ENCODE measurements around the gene LRP2. TPM values are rescaled to one million over a fixed set of nuclear protein-coding genes. Genes with fewer than 3 reads are reported as not detected.

LRP2 gene
- total RNA-seq, 1 donor from 2014 or later, result 1.00 TPM

DNA sequence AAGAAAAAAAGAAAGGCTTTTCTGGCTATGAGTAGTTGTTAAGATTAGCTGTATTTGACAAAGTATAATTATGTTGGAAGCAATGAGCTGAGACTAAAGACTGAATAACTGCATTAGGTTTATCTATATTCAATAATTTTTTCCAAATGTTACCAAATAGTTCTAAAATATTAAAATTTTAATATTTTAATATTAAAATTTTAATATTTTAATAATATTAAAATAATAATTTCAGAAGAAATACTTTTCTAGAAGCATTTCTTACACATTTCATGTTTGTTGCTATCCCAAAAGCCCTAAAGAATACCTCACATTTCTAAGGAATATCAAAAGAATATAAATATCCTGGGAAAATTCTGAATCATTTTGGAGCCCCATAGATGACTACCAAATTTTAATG is 74.7 kb downstream of the LRP2 start:
- Histone ChIP-seq H3K79me2 (ENCODE audit: insufficient read depth, low read length) (no peaks in the 10 kb centered on the region), H3K27me3 (ENCODE audit: insufficient read depth, low read length) (no peaks in the 10 kb centered on the region), H3K9me3 (ENCODE audit: insufficient read depth, low read depth, low read length) (no peaks in the 10 kb centered on the region), H4K20me1 (ENCODE audit: insufficient read depth, low read length) (no peaks in the 10 kb centered on the region), H3K27ac (ENCODE audit: low read depth, low read length) (no peak overlapping the region), H3K4me2 (ENCODE audit: low read length) (no peak overlapping the region), H3K36me3 (ENCODE audit: insufficient read depth, low read length) (no peaks in the 10 kb centered on the region), H3K9ac (ENCODE audit: low read length) (no peak overlapping the region), H2AFZ (ENCODE audit: low read depth, low read length) (no peak overlapping the region), H3K4me3 (ENCODE audit: insufficient read depth, low read depth, low read length) (no peak overlapping the region), H3K4me1 (ENCODE audit: insufficient read depth, low read length) (no peaks in the 10 kb centered on the region)
- Mint-ChIP-seq H3K4me3 (ENCODE audit: unreplicated experiment) (no peak overlapping the region), H3K4me1 (ENCODE audit: low read depth, unreplicated experiment) (peaks cover 12% of the 10 kb centered on the region), H3K36me3 (ENCODE audit: low read depth, unreplicated experiment) (no peaks in the 10 kb centered on the region), H3K9me3 (ENCODE audit: unreplicated experiment) (no peaks in the 10 kb centered on the region), H3K27ac (ENCODE audit: unreplicated experiment) (no peak overlapping the region), H3K27me3 (ENCODE audit: low read depth, unreplicated experiment) (no peaks in the 10 kb centered on the region)
- FAIRE-seq (no peak), DNase-seq (ENCODE audit: low read depth) (no peak)
- no peak for TF ChIP-seq EZH2 (IDR thresholded peaks at IDR 0.05; ENCODE audit: insufficient read depth, low read length)
- TF ChIP-seq, protein P1, sequence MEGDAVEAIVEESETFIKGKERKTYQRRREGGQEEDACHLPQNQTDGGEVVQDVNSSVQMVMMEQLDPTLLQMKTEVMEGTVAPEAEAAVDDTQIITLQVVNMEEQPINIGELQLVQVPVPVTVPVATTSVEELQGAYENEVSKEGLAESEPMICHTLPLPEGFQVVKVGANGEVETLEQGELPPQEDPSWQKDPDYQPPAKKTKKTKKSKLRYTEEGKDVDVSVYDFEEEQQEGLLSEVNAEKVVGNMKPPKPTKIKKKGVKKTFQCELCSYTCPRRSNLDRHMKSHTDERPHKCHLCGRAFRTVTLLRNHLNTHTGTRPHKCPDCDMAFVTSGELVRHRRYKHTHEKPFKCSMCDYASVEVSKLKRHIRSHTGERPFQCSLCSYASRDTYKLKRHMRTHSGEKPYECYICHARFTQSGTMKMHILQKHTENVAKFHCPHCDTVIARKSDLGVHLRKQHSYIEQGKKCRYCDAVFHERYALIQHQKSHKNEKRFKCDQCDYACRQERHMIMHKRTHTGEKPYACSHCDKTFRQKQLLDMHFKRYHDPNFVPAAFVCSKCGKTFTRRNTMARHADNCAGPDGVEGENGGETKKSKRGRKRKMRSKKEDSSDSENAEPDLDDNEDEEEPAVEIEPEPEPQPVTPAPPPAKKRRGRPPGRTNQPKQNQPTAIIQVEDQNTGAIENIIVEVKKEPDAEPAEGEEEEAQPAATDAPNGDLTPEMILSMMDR (IDR thresholded peaks at IDR 0.05; ENCODE audit: insufficient read depth, low read depth, low read length), result no peak

DNA sequence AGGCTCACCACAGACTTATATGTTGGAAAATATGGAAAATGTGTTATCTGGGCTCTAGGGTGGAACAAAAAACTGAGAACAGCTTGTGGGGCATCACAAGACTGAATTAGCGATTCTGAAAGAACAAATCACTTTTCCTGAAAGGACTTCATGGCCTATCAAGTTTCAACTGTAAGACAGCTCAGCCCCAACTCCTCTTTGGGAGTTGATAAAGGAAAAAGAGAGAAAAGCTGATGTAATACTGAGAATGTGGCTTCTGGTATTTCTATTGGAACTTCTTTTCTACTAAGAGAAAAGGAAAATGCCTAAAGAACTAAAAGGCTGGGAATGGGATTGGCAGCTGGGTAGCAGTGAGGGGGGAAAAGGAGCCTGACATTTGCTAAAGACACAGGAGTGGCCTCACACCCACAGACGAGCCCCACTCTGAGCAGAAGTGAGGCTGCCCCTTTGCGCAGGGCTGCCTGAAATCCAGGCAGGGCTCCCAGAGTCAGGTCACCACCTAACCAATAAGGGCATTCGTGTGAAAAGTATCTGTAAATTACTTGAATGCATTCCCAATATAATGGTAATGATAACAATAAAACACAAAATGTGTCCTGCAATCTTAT is 75.6 kb downstream of the LRP2 start:
- no peak overlapping the region for H3K9ac ChIP-seq (ENCODE audit: low read length)
- no peak overlapping the region for H3K4me3 Mint-ChIP-seq (ENCODE audit: unreplicated experiment)
- H3K27me3 Mint-ChIP-seq (ENCODE audit: low read depth, unreplicated experiment), result no peaks in the 10 kb centered on the region
- H3K4me1 Mint-ChIP-seq (ENCODE audit: low read depth, unreplicated experiment), result peaks cover 12% of the 10 kb centered on the region
- no peak overlapping the region for H3K27ac ChIP-seq (ENCODE audit: low read depth, low read length)
- H3K36me3 Mint-ChIP-seq (ENCODE audit: low read depth, unreplicated experiment), result no peaks in the 10 kb centered on the region
- FAIRE-seq (no peak), DNase-seq (ENCODE audit: low read depth) (no peak)
- no peak overlapping the region for H3K4me2 ChIP-seq (ENCODE audit: low read length)
- H3K36me3 ChIP-seq (ENCODE audit: insufficient read depth, low read length), result no peaks in the 10 kb centered on the region
- H3K4me3 ChIP-seq (ENCODE audit: insufficient read depth, low read depth, low read length), result no peak overlapping the region
- H2AFZ ChIP-seq (ENCODE audit: low read depth, low read length), result no peak overlapping the region
- H3K79me2 ChIP-seq (ENCODE audit: insufficient read depth, low read length), result no peaks in the 10 kb centered on the region
- H3K27ac Mint-ChIP-seq (ENCODE audit: unreplicated experiment), result no peak overlapping the region
- TF ChIP-seq EZH2 (IDR thresholded peaks at IDR 0.05; ENCODE audit: insufficient read depth, low read length), result no peak
- TF ChIP-seq, protein P1 (IDR thresholded peaks at IDR 0.05; ENCODE audit: insufficient read depth, low read depth, low read length), result no peak
- H3K27me3 ChIP-seq (ENCODE audit: insufficient read depth, low read length), result no peaks in the 10 kb centered on the region
- no peaks in the 10 kb centered on the region for H4K20me1 ChIP-seq (ENCODE audit: insufficient read depth, low read length)
- H3K9me3 Mint-ChIP-seq (ENCODE audit: unreplicated experiment), result no peaks in the 10 kb centered on the region
- H3K9me3 ChIP-seq (ENCODE audit: insufficient read depth, low read depth, low read length), result no peaks in the 10 kb centered on the region
- no peaks in the 10 kb centered on the region for H3K4me1 ChIP-seq (ENCODE audit: insufficient read depth, low read length)

DNA sequence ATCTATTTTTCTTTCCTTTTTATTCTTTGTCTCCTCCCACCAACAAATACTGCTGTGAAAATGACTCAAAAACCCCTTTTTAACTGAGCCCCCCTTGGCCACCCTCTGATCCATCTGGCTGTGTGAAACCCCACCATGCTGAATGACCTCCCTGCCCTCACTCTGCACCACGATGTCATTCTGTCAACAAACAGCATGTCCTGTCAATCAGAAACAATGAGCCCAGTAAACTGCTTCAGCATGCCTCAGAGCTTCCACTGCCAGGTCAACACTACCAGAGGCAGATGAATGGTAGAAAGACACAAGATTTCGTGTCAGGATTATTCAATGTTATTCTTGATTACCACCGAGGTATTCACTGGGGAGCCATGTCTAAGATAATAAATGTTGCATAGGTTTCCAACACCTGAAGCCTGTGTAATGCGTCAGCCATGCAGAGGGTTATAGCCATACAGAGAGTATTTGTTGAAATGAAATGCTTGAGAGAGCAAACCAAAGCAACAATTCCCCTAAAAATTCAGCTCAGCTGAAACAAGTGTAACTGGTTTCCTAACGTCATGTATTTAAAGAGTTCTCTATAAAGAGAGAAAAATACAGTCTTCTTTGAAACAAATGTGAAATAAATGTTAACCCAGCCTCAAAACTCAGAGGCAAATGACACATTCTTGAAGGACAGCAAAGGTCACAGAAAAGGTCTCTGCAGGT is 76.7 kb downstream of the LRP2 start:
- no peak overlapping the region for H3K27ac Mint-ChIP-seq (ENCODE audit: unreplicated experiment)
- no peak overlapping the region for H3K4me3 Mint-ChIP-seq (ENCODE audit: unreplicated experiment)
- DNase-seq (ENCODE audit: low read depth), result no peak

More for the DNA sequence above, 76.7 kb downstream of the LRP2 start:
- Mint-ChIP-seq H3K27me3 (ENCODE audit: low read depth, unreplicated experiment) (no peaks in the 10 kb centered on the region), H3K9me3 (ENCODE audit: unreplicated experiment) (no peaks in the 10 kb centered on the region), H3K36me3 (ENCODE audit: low read depth, unreplicated experiment) (no peaks in the 10 kb centered on the region), H3K4me1 (ENCODE audit: low read depth, unreplicated experiment) (peaks cover 8% of the 10 kb centered on the region)
- no peaks in the 10 kb centered on the region for H3K36me3 ChIP-seq (ENCODE audit: insufficient read depth, low read length)
- H3K27me3 ChIP-seq (ENCODE audit: insufficient read depth, low read length), result no peaks in the 10 kb centered on the region
- H3K79me2 ChIP-seq (ENCODE audit: insufficient read depth, low read length), result no peaks in the 10 kb centered on the region
- no peak overlapping the region for H3K4me2 ChIP-seq (ENCODE audit: low read length)
- FAIRE-seq, result no peak
- no peaks in the 10 kb centered on the region for H3K4me1 ChIP-seq (ENCODE audit: insufficient read depth, low read length)
- H2AFZ ChIP-seq (ENCODE audit: low read depth, low read length), result no peak overlapping the region
- TF ChIP-seq EZH2 (IDR thresholded peaks at IDR 0.05; ENCODE audit: insufficient read depth, low read length), result no peak
- TF ChIP-seq, protein P1 (IDR thresholded peaks at IDR 0.05; ENCODE audit: insufficient read depth, low read depth, low read length), result no peak
- no peaks in the 10 kb centered on the region for H4K20me1 ChIP-seq (ENCODE audit: insufficient read depth, low read length)
- H3K9ac ChIP-seq (ENCODE audit: low read length), result no peak overlapping the region
- H3K4me3 ChIP-seq (ENCODE audit: insufficient read depth, low read depth, low read length), result no peak overlapping the region
- no peaks in the 10 kb centered on the region for H3K9me3 ChIP-seq (ENCODE audit: insufficient read depth, low read depth, low read length)
- no peak overlapping the region for H3K27ac ChIP-seq (ENCODE audit: low read depth, low read length)

Data from astrocyte (in vitro differentiated cells and primary cell).